ENCODE results near the gene IYD.
"Not testable (repeated sequence)": the region's sequence is repeated elsewhere in the genome, so short reads cannot be mapped to it uniquely, and the experiment has no call there.

Gene IYD

GRCh38 chr6:150417899-150418826 is 49.4 kb downstream of the IYD start:
- intact Hi-C loops (cut with DNase I), result loop anchor here (5.0 kb wide), 1 partner anchor 394 kb away; no protein-coding TSS in a partner anchor
- DNase-seq, result peak in 19 of 42 donors; percentile 19 to 76 (median 42)

- DNase-seq, result peak in 37 of 42 donors; percentile 11 to 85 (median 52)
- intact Hi-C loops (cut with DNase I), result loop anchor here (5.0 kb wide), 1 partner anchor 393 kb away; no protein-coding TSS in a partner anchor
These were observed 50.2 kb downstream of the IYD start for GRCh38 chr6:150418827-150419594.

- DNase-seq, result no peak
- intact Hi-C loops (cut with DNase I), result no loop called here
These were observed 51.6 kb downstream of the IYD start for GRCh38 chr6:150420428-150420827.

GRCh38 chr6:150420926-150421325 is 52.1 kb downstream of the IYD start:
- no peak for DNase-seq
- intact Hi-C loops (cut with DNase I), result no loop called here

- no peak for DNase-seq
- intact Hi-C loops (cut with DNase I), result no loop called here
These were observed 56.7 kb downstream of the IYD start for GRCh38 chr6:150425508-150425907.

- intact Hi-C loops (cut with DNase I), result no loop called here
- DNase-seq, result no peak
These were observed 57.4 kb downstream of the IYD start for GRCh38 chr6:150426198-150426597.

- no peak for DNase-seq
- intact Hi-C loops (cut with DNase I), result no loop called here
These were observed 58.3 kb downstream of the IYD start for GRCh38 chr6:150427037-150427602.

- intact Hi-C loops (cut with DNase I), result no loop called here
- no peak for DNase-seq
These were observed 59.0 kb downstream of the IYD start for GRCh38 chr6:150427843-150428242.

GRCh38 chr6:150430815-150431214 is 62.0 kb downstream of the IYD start:
- intact Hi-C loops (cut with DNase I), result no loop called here
- no peak for DNase-seq

GRCh38 chr6:150435360-150435759 is 66.5 kb downstream of the IYD start:
- intact Hi-C loops (cut with DNase I), result no loop called here

GRCh38 chr6:150435832-150436231 is 67.0 kb downstream of the IYD start:
- no peak for DNase-seq
- intact Hi-C loops (cut with DNase I), result no loop called here

More at GRCh38 chr6:150435360-150435759, 66.5 kb downstream of the IYD start:
- no peak for DNase-seq

GRCh38 chr6:150439373-150439772 is 70.6 kb downstream of the IYD start:
- intact Hi-C loops (cut with DNase I), result no loop called here
- no peak for DNase-seq

GRCh38 chr6:150443621-150444020 is 74.8 kb downstream of the IYD start:
- intact Hi-C loops (cut with DNase I), result no loop called here
- no peak for DNase-seq

GRCh38 chr6:150444308-150444707 is 75.5 kb downstream of the IYD start:
- intact Hi-C loops (cut with DNase I), result no loop called here
- DNase-seq, result no peak

GRCh38 chr6:150445486-150445885 is 76.7 kb downstream of the IYD start:
- no peak for DNase-seq

GRCh38 chr6:150448221-150448620 is 79.4 kb downstream of the IYD start:
- intact Hi-C loops (cut with DNase I), result no loop called here
- DNase-seq, result no peak

More at GRCh38 chr6:150445486-150445885, 76.7 kb downstream of the IYD start:
- intact Hi-C loops (cut with DNase I), result no loop called here

- intact Hi-C loops (cut with DNase I); DNase-seq: not testable (repeated sequence)
These were observed 80.2 kb downstream of the IYD start for GRCh38 chr6:150449055-150449454.

- intact Hi-C loops (cut with DNase I), result no loop called here
- DNase-seq, result no peak
These were observed 82.1 kb downstream of the IYD start for GRCh38 chr6:150450918-150451317.

- DNase-seq, result no peak
- intact Hi-C loops (cut with DNase I), result no loop called here
These were observed 83.1 kb downstream of the IYD start for GRCh38 chr6:150451807-150452427.
